KG1 (cell line): ENCODE measurements around the gene NUP188.
"Not testable (repeated sequence)": the region's sequence is repeated elsewhere in the genome, so short reads cannot be mapped to it uniquely, and the experiment has no call there.

Experiments used
- DNase-seq: peaks from one replicate; lab custom pipeline; 2025; lab: John Stamatoyannopoulos, UW

Gene NUP188

DNA sequence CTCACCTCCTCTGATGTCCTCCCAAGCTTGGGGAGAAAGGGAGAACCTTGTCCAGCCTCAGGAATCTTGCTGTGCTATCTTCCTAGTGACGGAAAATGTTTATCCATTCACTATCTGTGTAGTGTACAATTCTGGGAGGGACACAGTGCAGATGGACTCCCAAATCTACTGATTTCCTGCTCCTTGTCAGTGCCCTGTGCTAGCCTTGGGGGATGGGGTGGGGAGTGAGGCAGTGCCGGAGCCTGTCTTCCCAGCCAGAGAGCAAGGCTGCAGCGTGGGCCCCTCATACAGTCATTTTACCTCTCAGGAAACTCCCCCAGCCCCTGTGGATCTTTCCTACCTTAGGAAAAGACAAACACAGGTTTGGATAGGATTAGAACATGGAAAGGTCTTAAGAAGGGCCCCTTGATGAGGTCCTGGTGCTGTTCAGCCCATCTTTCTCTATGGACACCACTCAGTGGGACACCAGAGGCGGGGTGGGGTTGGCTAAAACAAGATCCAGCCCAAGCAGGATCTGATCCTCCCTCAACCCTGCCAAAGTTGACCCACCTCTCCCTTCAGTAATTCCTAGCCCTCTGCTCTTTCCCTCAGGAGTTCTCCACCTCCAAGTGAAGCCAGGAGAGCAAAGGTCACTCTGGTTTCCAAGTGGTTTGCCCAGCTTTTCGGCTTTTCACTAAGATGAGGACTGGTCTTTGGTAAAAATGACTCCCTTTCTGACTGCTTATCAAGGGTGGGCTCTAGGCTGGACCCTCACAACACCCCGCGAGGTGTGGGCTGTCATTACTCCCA lies 3.5 kb upstream of the NUP188 start:
- DNase-seq, result no peak

DNA sequence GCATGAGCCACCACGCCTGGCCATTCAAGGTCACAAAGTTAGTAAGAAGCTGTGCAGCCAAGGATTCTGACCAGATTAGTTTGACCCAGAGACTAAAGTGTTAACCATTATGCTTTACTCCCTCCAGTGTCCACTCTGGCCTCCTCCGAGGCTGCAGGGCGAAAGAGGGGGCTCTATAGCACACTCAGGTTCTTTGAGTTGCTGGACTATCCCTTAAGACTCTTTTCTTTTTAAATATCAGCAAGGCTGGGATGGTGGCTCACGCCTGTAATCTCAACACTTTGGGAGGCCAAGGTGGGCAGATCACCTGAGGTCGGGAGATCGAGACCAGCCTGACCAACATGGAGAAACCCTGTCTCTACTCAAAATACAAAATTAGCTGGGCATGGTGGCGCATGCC lies 2.5 kb upstream of the NUP188 start:
- not testable (repeated sequence) for DNase-seq

- DNase-seq, result no peak
These were observed 1.5 kb upstream of the NUP188 start for GRCh38 chr9:128945798-128946501.

GRCh38 chr9:128946571-128947276 lies 775 bp upstream of the NUP188 start:
- no peak for DNase-seq

GRCh38 chr9:128947277-128947526 lies 297 bp upstream of the NUP188 start:
- no peak for DNase-seq

DNA sequence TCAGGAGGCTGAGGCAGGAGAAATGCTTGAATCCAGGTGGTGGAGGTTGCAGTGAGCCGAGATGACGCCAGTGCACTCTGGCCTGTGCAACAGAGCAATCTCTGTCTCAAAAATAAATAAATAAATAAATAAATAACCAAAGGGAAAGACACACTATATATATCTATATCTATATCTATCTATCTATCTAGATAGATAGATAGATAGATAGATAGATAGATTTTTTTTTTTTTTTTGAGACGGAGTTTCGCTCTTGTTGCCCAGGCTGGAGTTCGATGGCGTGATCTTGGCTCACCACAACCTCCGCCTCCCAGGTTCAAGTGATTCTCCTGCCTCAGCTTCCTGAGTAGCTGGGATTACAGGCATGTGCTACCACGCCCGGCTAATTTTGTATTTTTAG lies 13.9 kb downstream of the NUP188 start:
- not testable (repeated sequence) for DNase-seq

GRCh38 chr9:128969491-128969890 lies 22.0 kb downstream of the NUP188 start:
- no peak for DNase-seq

DNA sequence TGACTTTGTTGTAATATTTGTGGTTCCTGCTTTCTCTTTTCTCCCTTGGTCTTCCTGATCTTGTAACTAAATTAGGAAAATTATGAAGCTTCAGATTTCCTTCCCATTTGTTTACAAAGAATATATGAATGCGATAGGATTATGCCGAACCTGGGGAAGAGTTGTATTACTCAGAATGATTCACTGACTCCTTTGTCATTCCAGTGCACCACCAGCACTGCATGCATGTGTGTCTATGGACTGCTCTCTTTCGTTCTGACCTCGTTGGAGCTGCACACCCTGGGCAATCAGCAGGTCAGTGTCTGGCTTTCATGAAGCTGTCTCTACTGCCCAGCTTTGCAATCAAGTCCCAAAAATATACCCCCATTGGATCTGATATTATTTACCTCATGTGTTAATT lies 25.5 kb downstream of the NUP188 start:
- no peak for DNase-seq

GRCh38 chr9:128979111-128979510 lies 31.6 kb downstream of the NUP188 start:
- DNase-seq, result no peak

GRCh38 chr9:128983536-128983935 lies 36.0 kb downstream of the NUP188 start:
- DNase-seq, result no peak

DNA sequence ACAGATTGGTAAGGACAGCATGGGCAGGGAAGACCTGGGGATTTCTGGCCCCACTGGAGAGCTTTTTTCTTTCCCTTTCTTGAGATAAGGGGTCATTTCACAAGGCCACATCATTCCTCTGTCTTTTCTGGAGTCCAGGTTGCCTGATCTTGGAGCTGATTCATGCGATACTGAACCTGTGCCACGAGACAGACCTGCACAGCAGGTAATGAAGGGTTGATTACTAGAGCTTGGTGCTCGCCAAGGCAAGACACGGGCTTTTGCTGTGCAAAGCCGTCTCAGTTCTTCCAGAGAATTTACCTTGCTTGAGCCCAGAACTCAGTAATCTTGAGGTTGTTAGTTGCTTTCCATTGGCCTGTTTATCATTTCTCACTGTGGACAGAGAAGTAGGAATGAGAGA lies 39.2 kb downstream of the NUP188 start:
- no peak for DNase-seq

DNA sequence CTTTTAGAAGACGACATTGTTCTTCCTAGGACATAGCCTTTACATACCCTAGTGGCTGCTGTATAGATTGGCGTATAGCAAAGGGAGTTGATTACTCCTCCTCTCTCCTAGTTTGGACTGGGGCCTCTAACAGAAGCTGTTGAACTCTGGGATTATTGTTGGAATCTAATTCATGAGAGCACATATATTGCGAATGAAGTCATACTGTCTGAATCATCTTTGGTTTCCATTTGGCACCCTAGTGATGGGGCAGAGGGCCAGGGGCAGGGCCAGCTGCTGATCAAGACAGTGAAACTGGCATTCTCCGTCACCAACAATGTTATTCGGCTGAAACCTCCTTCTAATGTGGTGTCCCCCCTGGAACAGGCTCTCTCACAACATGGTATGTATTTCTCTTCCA lies 40.3 kb downstream of the NUP188 start:
- DNase-seq, result no peak

GRCh38 chr9:128992995-128993394 lies 45.5 kb downstream of the NUP188 start:
- no peak for DNase-seq

- no peak for DNase-seq
These were observed 48.3 kb downstream of the NUP188 start for GRCh38 chr9:128995791-128996190.

DNA sequence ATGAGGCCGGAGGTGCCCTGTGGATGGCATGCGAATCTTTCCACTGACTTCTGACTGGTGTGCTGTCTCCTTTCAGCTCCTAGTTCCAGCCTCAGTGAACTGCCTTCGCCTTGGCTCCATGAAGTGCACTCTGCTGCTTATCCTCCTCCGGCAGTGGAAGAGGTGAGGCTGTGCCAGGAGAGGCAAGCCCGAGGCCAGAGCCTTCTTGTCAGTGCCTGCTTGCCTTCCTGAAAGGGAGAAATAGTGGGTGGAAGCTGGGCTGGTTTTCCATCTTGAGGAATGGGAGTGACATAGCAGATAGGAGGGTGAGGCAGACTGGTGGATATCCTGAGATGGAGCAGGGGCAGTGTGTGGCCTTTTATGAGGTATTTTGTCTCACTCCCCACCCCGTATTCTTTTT lies 51.0 kb downstream of the NUP188 start:
- DNase-seq, result no peak

DNA sequence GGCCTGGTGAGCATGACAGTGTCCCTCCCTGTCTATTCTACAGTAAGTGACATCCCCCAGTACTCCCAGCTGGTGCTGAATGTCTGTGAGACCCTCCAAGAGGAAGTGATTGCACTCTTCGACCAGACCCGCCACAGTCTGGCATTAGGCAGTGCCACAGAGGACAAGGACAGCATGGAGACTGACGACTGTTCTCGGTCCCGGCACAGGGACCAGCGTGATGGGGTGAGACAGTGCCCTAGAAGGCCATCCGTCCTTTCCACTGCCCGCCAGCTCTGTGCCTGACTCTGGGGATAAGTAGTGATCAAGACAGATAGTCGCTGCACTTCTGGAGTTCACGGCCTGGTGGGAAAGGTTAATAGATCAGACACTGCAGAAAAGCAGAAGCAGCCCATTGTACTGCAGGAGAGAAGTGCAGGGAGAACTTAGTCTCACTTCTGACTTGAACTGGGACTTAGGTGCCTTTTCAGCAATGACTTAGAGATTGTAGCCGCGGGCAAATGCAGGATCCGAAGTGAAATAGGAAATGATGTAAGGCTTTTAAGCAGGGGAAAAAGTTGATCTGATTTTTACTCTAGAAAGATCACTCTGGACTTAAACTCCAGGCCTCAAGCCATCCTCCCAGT lies 52.2 kb downstream of the NUP188 start:
- DNase-seq, result no peak

DNA sequence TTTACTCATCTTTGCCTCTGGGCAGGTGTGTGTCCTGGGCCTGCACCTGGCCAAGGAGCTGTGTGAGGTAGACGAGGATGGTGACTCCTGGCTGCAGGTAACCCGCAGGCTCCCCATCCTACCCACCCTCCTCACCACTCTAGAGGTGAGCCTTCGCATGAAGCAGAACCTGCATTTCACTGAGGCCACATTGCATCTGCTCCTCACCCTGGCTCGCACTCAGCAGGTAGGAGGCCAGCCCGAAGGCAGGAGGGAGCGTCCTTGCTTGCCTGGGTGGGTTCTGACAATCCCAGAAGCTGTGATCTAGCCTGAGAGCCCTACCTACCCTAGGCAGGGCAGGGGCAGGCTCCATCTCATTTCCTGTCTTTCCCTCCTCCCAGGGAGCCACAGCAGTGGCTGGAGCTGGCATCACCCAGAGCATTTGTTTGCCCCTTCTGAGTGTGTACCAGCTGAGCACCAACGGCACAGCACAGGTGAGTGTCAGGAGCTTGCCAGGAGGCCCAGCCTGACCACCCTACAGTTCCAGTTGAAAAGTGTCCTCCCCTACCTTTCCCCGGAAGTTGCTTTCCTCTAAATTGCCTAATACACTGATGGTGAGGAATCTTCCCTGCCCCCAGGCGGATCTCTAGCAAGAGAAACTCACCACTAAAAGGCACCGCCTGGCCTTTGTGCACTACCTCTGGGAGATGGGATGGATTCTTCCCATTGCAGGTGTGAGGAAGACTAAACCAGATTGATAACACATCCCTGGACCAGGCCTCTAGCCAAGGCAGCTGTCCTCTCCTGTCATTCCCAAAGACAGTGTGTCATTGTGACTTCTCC lies 54.2 kb downstream of the NUP188 start:
- DNase-seq, result no peak

DNA sequence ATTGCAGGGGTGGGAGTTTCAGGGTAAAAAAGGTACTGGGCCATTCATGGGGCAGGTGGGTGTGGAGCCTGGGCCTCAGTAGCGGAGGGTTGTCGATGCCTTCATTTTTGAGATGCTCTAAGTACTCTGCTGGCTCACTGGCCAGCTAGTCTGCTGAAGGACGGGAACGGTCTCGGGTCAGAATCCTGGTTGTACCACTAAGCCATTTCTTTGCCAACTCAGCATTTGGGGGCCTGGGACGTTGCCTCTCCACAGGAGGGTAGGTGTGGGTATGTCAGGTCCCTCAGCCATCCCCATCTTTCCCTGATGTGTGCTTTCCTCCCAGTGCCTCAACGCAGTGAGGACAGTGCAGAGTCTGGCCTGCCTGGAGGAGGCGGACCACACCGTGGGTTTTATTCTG lies 55.5 kb downstream of the NUP188 start:
- no peak for DNase-seq

DNA sequence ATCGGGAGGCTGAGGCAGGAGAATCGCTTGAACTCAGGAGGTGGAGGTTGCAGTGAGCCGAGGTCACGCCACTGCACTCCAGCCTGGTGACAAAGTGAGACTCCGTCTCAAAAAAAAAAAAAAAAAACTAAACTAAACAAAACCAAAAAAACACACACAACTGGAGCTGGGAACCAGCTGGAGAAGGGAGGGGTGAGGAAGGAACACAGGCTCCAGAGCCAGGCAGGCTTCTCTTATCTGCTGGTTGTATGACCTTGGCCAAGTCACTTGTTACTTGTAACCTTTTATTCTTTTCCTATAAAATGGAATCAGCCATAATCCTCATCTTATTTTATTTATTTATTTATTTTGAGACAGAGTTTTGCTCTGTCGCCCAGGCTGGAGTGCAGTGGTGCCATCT lies 56.7 kb downstream of the NUP188 start:
- not testable (repeated sequence) for DNase-seq

DNA sequence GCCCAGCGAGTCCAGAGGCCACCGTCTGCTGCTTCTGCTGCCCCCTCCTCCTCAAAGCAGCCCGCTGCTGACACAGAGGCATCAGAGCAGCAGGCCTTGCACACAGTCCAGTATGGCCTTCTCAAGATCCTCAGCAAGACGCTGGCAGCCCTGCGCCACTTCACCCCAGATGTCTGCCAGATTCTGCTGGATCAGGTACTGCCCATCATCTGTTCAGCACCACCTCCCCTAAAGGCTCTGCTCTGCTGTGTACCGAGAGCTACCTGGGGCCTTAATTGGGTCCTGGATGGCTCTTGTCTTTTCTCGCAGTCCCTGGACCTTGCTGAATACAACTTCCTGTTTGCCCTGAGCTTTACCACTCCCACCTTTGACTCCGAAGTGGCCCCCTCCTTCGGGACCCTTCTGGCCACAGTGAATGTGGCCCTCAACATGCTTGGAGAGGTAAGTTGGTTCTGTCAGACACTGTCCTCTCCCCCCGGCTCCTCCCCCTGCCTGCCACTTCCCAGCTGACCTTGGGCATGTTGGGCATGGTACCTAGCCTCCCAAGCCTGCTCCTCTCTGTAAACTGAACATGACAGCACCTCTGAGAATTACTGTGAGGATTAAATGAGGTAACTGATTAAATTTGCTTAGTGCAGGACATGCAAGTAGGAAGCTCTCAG lies 58.0 kb downstream of the NUP188 start:
- no peak for DNase-seq

DNA sequence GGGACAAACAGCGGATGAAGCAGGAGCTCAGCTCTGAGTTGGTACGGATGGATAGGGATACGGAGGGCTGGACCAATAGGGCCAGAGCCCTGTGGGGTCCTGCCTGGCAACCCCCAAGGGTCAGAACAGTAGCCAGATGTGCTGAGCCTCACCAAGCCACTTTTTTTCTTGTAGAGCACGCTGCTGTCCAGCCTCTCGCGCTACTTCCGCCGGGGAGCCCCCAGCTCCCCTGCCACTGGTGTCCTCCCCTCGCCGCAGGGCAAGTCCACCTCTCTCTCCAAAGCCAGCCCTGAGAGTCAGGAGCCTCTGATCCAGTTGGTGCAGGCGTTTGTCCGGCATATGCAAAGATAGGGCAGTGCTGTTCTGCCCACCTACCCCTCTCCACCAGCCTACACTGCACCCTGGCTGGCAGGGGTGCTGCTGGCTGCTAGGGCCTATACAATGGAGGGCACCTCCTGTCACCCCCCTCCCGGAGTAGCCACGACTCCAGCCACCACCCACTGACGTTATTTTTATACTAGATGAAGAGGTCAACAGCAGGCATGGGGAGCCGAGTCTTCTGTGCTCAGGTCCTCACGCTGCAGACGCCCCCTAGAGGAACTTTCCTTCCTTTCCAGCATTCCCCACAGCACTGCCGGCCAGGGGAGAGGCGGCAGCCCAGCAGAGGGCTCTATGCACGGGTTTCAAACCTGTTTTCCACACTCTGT lies 59.0 kb downstream of the NUP188 start:
- no peak for DNase-seq
